GM10266 (cell line): ENCODE data around the gene CTRB1.
A peak's percentile ranks its signal among the peaks of the same experiment; 100 is the strongest.
"Not testable (repeated sequence)": the region's sequence is repeated elsewhere in the genome, so short reads cannot be mapped to it uniquely, and the experiment has no call there.

ENCODE experiments used
- DNase-seq: peaks from one replicate; pipeline ENCODE4 v3.0.0; 2012; ENCODE audit errors: extremely low spot score
- TF ChIP-seq, protein P1 (sequence below): IDR thresholded peaks from 2 replicates; pipeline ENCODE4 v1.5.1; 2012; ENCODE audit warnings: mild to moderate bottlenecking, low read depth; ENCODE audit not compliant: control insufficient read depth, insufficient read depth; ENCODE audit errors: missing control alignments

CTRB1 gene

DNA sequence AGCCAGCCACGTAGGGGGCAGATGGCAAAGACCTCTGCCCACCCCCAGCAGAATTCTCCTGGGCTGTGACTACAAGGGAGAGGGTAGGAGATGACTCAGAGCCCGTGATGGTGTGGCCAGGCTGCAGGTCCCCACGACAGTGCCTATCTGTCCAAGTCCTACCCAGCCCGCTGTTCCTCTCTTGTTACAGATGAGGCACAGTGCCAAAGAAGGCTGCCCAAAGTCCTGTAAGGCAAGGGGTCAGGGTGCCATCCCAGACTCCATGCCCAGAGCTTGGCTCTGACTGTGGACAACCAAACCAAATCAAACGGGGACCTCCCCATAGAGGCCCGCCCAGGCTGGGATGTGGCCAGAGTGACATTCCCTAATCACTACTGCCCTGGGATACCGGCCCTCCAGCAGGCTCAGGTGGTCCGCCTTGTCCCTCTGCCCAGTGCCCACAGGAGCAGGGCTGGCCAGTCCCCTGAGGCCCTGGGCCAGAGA is 45.2 kb downstream of the CTRB1 start:
- TF ChIP-seq, protein P1, sequence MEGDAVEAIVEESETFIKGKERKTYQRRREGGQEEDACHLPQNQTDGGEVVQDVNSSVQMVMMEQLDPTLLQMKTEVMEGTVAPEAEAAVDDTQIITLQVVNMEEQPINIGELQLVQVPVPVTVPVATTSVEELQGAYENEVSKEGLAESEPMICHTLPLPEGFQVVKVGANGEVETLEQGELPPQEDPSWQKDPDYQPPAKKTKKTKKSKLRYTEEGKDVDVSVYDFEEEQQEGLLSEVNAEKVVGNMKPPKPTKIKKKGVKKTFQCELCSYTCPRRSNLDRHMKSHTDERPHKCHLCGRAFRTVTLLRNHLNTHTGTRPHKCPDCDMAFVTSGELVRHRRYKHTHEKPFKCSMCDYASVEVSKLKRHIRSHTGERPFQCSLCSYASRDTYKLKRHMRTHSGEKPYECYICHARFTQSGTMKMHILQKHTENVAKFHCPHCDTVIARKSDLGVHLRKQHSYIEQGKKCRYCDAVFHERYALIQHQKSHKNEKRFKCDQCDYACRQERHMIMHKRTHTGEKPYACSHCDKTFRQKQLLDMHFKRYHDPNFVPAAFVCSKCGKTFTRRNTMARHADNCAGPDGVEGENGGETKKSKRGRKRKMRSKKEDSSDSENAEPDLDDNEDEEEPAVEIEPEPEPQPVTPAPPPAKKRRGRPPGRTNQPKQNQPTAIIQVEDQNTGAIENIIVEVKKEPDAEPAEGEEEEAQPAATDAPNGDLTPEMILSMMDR = no peak
- peak; percentile 28 for DNase-seq

DNA sequence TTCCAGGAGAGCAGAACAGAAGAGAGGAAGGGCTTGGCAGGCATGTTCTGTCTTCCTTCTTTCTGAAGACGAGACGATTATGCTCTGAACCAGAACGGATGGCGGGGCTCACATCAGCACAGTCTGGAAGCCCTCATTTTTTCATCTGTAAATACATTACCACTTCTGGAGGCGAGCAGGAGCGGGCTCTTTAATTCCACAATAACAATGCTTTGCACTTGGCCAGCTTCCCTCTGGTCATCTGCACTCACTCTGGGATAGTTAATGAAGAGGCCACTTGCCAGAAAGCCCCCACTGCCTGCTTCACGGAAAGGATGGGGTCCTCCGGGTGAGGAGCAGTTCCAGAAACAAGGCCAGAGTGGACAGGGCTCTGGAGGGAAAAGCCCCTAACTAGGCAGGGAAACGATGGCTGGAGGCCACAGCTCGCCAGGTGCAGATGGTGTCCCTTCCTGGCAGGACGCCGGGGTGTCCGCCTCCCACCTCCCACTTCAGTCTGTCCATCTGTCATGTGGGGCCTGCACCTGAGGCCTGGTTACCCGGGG is 45.7 kb downstream of the CTRB1 start:
- no peak for DNase-seq
- TF ChIP-seq, protein P1 = no peak

DNA sequence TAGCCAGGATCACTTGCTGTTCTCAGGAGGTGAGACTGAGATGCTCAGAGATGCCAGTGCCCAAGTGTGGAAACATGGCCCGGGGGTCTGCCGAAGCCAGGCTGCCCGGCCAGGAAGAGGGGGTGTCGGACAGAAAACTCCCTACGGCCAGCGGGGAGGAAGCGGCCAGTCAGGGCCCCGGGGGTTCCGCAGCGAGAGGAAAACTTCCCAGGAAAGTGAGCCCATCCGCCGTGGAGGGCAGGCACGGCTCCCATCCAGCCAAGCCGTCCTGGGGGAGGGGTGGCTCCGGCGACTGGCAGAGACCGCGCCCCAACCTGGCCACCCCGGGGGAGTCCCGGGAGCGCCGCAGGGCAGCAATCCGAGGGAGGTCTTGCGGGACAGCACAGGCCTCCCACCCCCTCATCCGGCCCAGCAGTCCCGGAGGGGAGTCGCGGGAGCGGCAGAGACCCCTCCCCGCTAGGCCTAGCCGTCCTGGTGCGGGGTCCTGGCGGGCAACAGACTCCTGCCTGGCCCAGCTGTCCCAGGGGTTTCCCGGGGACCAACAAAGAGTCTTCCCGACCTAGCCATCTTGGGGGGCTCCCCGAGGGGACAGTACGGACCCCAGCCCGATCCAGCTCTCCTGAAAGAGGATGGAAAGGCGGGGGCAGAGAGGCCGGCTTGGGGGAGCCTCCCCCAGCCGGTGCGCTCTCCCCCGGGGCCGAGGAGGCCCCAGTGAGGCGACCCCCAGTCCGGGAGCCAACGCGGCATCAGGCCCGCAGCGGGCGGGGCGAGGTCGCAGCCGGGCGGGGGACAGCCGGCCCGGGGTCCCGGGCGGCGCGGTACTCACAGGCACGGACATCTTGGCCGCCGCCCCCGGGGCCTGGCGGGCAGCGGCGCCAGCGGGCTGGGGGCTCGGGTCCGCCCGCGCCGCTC is 46.5 kb downstream of the CTRB1 start:
- peak; percentile 59 for DNase-seq
- TF ChIP-seq, protein P1 = no peak

DNA sequence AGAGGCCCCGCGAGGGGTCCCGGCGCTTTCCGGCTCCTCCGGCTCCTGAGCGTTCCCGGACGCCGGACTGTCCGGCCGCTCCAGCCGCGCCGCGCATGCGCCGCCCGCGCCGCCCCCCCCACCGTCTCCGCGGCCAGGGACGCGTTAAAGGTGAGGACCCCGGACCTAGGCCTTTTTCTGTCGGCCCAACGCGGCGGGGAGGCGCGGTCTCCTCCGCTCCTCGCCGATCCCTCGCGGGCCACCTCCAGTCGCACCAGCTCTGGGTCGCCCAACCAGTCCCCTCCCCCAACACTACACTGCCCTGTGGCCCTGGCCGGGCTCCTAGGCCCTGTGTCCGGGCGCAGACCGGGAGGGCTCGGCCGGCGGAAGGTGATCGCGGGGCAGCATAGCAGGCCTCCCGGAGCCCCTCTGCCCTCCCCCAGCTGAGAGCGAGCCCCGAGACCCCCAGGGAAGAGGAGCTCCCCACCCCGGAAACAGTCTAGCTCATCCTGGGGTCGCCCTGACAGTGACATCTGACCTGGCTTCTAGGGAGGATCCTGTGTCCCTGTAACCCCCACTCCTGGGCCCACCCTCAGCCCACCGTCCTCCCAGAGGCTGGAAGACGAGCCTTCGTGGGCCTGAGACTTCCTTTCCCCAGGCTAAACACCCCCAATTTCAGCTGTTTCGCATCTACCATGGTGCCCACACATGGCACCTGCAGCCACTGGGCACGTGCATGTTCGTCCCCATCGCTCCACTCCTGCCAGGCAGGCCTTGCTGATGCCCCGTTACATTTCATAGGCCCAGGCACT is 47.3 kb downstream of the CTRB1 start:
- DNase-seq = peak; percentile 96
- TF ChIP-seq, protein P1 = no peak

DNA sequence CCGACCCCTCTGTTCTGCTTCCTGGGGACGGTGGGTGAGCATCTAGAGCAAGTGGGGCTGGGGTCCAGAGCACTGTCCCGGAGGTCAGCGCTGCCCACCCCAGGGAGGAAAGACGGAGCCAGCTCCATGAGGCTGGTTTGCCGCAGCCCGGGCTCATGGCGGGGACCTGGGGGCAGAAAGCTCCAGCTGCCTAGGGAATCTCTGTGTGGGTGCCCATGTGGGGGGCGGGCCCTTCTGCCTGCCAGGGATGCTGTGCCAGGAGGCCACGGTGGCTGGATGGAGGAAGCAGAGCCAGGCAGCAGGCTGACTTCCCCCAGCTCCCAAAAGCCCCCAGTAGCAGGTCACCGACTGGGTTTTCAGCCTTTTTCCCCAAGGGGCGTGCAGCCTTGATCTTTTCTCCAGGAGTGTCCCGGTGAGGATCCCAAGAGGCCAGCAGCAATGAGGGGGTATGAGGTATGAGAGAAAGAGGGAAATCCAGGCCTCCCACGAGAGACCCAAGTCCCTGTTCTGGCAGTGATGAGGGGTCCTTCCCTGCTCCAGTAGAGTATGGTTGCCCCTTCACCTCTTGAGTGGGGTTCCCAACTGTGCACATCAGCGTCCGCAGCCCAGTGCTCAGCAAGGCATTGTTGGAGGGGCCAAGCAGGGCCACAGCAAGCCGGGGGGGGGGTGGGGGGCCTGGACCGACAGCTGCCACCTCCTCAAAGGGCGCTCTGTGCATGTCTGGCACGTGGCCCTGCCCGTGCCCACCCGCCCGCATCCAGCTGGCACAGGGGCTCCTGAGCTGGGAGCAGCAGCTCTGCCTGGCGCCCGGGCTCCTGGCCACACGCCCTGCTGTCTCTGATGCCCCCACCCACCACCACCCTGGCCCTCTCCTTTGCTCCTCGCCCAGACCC is 48.2 kb downstream of the CTRB1 start:
- TF ChIP-seq, protein P1 = no peak
- no peak for DNase-seq

DNA sequence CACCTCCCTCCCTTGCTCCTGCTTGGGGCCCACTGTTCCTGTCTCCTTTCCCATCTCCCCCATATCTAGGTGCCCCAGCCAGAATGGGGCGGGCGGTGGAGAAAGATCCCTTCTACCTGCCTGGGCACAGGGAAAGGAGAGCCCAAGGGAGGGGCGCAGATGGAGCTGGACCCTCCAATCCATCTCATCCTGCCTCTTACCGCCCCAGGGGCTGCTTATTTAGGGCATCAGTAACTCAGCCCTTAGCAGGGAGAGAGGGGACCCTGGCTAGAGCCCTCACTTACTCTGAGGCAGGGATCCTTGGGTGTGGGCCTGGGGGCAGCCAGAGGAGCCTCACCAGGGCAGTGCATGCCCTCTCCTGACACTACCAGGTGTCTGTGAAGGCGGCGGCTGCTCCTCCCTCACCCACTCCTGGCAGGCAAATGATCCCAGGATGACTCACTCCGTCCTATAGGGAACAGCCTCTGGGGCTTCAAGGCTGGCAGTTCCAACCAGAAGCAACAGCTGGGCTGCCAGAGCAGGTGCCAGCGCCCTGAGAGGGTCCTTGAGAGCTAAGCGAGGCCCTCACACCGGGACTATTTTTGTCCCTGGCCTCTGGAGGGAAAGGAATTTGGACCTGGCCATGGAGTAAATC is 49.0 kb downstream of the CTRB1 start:
- TF ChIP-seq, protein P1 = no peak
- peak; percentile 38 for DNase-seq

DNA sequence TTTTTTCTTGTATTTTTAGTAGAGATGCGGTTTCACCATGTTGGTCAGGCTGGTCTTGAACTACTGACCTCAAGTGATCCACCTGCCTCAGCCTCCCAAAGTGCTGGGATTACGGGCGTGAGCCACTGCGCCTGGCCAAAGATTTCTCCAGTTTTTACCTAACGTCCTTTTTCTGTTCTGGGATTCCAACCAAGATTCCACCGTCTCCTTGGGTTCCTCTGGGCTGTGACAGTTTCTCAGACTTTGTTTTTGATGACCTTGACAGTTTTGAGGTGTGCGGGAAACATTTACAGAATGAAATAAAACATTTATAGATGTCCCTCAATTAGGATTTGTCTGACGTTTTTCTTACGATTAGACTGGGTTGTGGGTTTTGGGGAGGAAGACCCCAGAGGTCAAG is 50.6 kb downstream of the CTRB1 start:
- DNase-seq = not testable (repeated sequence)
